SU-DHL-6 (cell line): ENCODE measurements around the gene ZNF496.

Experiments
- CTCF ChIP-seq: fragments of 200-600 bp; sonication (generic); IDR thresholded peaks from one replicate; pipeline ENCODE4 v1.5.1; 2017; ENCODE audit warnings: antibody characterized with exemption, mild to moderate bottlenecking, low read length, moderate library complexity; ENCODE audit not compliant: insufficient read depth, poor library complexity, severe bottlenecking
- EZH2phosphoT487 ChIP-seq: fragments of 200-600 bp; sonication (generic), shearing (Covaris generic); conservative IDR thresholded peaks from 2 replicates; pipeline ENCODE4 v1.6.1; 2018; ENCODE audit warnings: mild to moderate bottlenecking, antibody characterized with exemption, low read length, moderate library complexity, mixed read lengths

- TF ChIP-seq CTCF (no peak), EZH2phosphoT487 (no peak)
Measured at GRCh38 chr1:247350587-247350986, 18.9 kb upstream of the ZNF496 start.
